Lower lobe of right lung (tissue), 2 donors: ENCODE measurements around the gene PRUNE1. TPM values are rescaled to one million over a fixed set of nuclear protein-coding genes. Genes with fewer than 3 reads are reported as not detected.

ENCODE experiments used
- ATAC-seq, 2 donors: fragments of 200-7000 bp; cut with Tn5 transposase; one replicate each; pipeline ENCODE4 v1.9.1; 2020 to 2022; ENCODE audit warnings: mild to moderate bottlenecking in 2 of 2, moderate library complexity in 2 of 2
- DNase-seq: peaks from one replicate; pipeline ENCODE4 v3.0.0-alpha.2; 2020
- H3K27ac ChIP-seq: fragments of 200-600 bp; one replicate; pipeline ENCODE4 v1.8.0; 2022
- H3K27me3 ChIP-seq: fragments of 200-600 bp; one replicate; pipeline ENCODE4 v1.8.0; 2022; ENCODE audit warnings: low read depth
- H3K36me3 ChIP-seq: fragments of 200-600 bp; one replicate; pipeline ENCODE4 v1.8.0; 2022; ENCODE audit warnings: mild to moderate bottlenecking
- H3K4me1 ChIP-seq: fragments of 200-600 bp; one replicate; pipeline ENCODE4 v1.8.0; 2022
- H3K4me3 ChIP-seq: fragments of 200-600 bp; one replicate; pipeline ENCODE4 v1.8.0; 2022; ENCODE audit warnings: mild to moderate bottlenecking
- H3K9me3 ChIP-seq: fragments of 200-600 bp; one replicate; pipeline ENCODE4 v1.8.0; 2022
- CTCF ChIP-seq: fragments of 200-600 bp; IDR thresholded peaks from one replicate; pipeline ENCODE4 v1.8.0; 2022; ENCODE audit warnings: antibody characterized with exemption, mild to moderate bottlenecking
- intact Hi-C: fragments of 100-400 bp; cut with DNase I; formaldehyde crosslinking; loops from one replicate; pipeline ENCODE4 v1.11.0; 2022
- total RNA-seq: library from RNA; stranded (reverse); fragmentation: NEBNext Ultra II Directional; extraction: Animal tissue kit (Norgen Biotek cat#: 25700); gene quantifications from one replicate; pipeline ENCODE4 v1.2.1, GENCODE V29; 2021
- donor health status: DM: no; HTN: yes; CAD: no; lungs with severe emphysema.

PRUNE1 gene
- total RNA-seq, 1 donor from 2014 or later, result 21.4 TPM

GRCh38 chr1:150965605-150966004, 42.6 kb upstream of the PRUNE1 start:
- Histone ChIP-seq H3K4me1 (peaks cover 19% of the 10 kb centered on the region), H3K9me3 (no peaks in the 10 kb centered on the region), H3K27me3 (no peaks in the 10 kb centered on the region), H3K36me3 (peaks cover 86% of the 10 kb centered on the region), H3K4me3 (no peak overlapping the region), H3K27ac (no peak overlapping the region)
- TF ChIP-seq CTCF, result no peak
- DNase-seq (no peak), ATAC-seq (no peak)
- intact Hi-C loops, result no loop called here

- ATAC-seq (no peak), DNase-seq (no peak)
- no peaks in the 10 kb centered on the region for H3K9me3 ChIP-seq
- no peaks in the 10 kb centered on the region for H3K27me3 ChIP-seq
- intact Hi-C loops, result no loop called here
- no peak for TF ChIP-seq CTCF
- H3K36me3 ChIP-seq, result peaks cover 82% of the 10 kb centered on the region
- H3K4me1 ChIP-seq, result peaks cover 23% of the 10 kb centered on the region
- H3K27ac ChIP-seq, result no peak overlapping the region
- H3K4me3 ChIP-seq, result no peak overlapping the region
Observed at GRCh38 chr1:150966011-150966410, 42.2 kb upstream of the PRUNE1 start.

- Histone ChIP-seq H3K27ac (no peak overlapping the region), H3K27me3 (no peaks in the 10 kb centered on the region), H3K9me3 (no peaks in the 10 kb centered on the region), H3K4me1 (peaks cover 43% of the 10 kb centered on the region), H3K36me3 (peaks cover 63% of the 10 kb centered on the region), H3K4me3 (no peak overlapping the region)
- DNase-seq (no peak), ATAC-seq (no peak)
- intact Hi-C loops, result no loop called here
- no peak for TF ChIP-seq CTCF
Observed at GRCh38 chr1:150967936-150968335, 40.3 kb upstream of the PRUNE1 start.

- H3K27ac ChIP-seq, result no peak overlapping the region
- no peak for TF ChIP-seq CTCF
- no peaks in the 10 kb centered on the region for H3K27me3 ChIP-seq
Observed at GRCh38 chr1:150968491-150968890, 39.8 kb upstream of the PRUNE1 start.

GRCh38 chr1:150969626-150970025, 38.6 kb upstream of the PRUNE1 start:
- H3K4me1 ChIP-seq, result peaks cover 51% of the 10 kb centered on the region
- peaks cover 46% of the 10 kb centered on the region for H3K36me3 ChIP-seq
- no peaks in the 10 kb centered on the region for H3K9me3 ChIP-seq
- H3K4me3 ChIP-seq, result no peak overlapping the region
- no peak for TF ChIP-seq CTCF
- H3K27me3 ChIP-seq, result no peaks in the 10 kb centered on the region
- DNase-seq, result no peak
- H3K27ac ChIP-seq, result no peak overlapping the region
- intact Hi-C loops, result no loop called here
- no peak for ATAC-seq

More at GRCh38 chr1:150968491-150968890, 39.8 kb upstream of the PRUNE1 start:
- peaks cover 48% of the 10 kb centered on the region for H3K4me1 ChIP-seq
- H3K36me3 ChIP-seq, result peaks cover 57% of the 10 kb centered on the region
- H3K9me3 ChIP-seq, result no peaks in the 10 kb centered on the region
- H3K4me3 ChIP-seq, result no peak overlapping the region
- intact Hi-C loops, result no loop called here
- no peak for ATAC-seq
- DNase-seq, result no peak
